ENCODE measurements around the gene MED13.
A peak's percentile ranks its signal among the peaks of the same experiment; 100 is the strongest.

The MED13 gene, protein sequence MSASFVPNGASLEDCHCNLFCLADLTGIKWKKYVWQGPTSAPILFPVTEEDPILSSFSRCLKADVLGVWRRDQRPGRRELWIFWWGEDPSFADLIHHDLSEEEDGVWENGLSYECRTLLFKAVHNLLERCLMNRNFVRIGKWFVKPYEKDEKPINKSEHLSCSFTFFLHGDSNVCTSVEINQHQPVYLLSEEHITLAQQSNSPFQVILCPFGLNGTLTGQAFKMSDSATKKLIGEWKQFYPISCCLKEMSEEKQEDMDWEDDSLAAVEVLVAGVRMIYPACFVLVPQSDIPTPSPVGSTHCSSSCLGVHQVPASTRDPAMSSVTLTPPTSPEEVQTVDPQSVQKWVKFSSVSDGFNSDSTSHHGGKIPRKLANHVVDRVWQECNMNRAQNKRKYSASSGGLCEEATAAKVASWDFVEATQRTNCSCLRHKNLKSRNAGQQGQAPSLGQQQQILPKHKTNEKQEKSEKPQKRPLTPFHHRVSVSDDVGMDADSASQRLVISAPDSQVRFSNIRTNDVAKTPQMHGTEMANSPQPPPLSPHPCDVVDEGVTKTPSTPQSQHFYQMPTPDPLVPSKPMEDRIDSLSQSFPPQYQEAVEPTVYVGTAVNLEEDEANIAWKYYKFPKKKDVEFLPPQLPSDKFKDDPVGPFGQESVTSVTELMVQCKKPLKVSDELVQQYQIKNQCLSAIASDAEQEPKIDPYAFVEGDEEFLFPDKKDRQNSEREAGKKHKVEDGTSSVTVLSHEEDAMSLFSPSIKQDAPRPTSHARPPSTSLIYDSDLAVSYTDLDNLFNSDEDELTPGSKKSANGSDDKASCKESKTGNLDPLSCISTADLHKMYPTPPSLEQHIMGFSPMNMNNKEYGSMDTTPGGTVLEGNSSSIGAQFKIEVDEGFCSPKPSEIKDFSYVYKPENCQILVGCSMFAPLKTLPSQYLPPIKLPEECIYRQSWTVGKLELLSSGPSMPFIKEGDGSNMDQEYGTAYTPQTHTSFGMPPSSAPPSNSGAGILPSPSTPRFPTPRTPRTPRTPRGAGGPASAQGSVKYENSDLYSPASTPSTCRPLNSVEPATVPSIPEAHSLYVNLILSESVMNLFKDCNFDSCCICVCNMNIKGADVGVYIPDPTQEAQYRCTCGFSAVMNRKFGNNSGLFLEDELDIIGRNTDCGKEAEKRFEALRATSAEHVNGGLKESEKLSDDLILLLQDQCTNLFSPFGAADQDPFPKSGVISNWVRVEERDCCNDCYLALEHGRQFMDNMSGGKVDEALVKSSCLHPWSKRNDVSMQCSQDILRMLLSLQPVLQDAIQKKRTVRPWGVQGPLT (N-terminal part only)

DNA sequence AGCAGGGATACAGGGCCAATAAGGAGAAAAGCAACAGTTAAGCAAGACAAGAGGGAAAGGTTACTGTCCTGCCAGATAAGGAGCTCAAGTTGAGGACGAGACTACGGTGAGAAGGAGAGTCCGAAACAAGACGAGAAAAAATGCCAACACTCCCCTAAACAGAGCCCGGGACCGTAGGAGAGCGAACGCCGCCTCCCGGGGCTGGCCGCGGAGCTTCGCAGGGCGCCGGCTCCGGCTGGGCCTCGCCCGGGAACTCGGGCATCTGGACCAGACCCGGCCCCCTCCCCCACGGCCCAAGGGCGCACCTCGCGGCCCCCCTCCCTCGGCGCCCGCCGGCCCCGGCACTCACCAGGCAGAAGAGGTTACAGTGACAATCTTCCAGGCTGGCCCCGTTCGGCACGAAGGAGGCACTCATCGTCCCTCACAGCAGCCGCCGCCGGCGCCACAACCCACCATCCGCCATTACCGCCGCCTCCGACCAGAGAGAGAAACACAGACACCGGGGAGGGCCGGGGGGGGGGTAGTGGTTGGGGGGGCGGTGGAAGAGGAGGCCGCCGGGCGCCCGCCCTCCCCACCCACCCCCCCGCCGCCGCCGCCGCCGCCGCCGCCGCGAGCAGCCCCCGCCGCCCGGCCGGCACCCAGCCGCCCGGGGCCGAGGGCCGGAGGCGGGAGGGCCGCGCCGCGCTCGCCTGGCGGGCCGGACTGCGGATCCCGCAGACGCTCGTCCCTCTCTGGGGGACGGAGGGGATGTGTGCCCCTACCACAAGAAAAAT lies at the start of gene MED13:
MED13 (minus strand) TSS at position 488 of the 773 bp plus-strand sequence; CDS start at position 415, 73 bp downstream.
- DNase-seq = peak; percentile 7 to 16

DNA sequence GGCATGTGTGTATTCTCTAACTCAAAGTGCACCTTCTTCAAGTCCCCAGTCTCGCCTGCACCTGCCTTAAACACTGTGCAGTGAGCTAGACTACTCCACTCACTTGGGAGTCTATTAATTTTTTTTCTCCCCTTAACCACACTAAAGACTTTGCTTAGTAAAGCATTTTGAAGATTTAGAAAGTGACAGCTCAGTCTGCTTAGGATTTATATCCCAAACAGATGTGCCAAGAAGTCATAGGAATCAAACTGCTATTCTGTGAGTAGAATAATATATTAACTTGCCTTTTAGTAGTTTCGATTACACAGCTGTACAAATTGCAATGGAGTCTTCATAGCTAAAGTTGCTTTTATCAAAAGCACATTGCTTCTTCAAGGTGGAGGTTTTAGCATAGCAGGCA lies 47.2 kb upstream of the MED13 start:
- DNase-seq = no peak

DNA sequence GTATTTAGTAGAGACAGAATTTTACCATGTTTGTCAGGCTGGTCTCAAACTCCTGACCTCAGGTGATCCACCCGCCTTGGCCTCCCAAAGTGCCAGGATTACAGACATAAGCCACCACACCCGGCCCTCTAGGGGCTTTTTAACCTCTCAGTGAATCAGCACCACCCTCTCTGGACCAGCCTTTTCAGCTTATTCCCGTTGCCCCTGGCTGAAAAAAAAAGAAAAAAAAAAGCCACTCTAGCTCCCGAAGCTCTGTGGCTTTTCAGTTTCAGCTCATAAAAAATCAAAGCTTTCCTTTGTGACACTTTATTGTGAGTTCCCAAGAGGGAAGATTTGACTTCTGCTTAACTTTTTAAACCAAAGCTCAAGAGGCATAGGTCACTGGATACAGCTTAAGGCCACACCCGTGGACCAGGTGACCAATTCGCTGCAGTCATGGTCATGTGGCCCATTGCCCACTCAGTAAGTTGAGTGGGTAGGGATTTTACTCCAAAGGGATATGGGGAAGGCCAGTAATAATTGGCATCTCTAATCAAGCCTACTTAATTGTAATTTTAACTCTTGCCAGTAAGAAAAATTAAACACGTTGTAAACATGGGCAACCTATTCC lies 46.6 kb upstream of the MED13 start:
- DNase-seq = no peak

DNA sequence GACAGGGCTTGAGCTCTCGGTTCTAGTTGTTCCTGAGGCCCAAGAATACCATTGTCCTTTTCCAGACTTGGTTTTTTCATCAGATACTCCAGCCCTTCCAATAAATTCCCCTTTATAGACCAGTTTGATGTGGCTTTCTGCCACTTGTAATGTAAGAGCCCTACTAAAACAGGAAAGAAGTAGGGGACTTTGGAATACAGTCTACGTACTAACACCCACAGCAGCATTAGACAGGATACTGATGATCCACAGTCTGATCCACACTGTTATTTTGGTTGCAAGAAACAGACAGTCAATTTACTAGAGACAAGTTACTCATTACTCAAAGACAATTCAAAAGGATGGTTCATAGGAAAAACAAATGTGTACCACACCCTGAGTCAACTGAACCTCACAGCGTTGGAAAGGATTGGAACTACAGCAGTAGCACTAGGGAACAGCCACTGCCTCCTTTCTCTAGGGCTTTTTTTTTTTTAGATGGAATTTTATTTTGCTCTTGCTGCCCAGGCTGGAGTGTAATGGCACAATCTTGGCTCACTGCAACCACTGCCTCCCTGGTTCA lies 45.9 kb upstream of the MED13 start:
- no peak for DNase-seq

DNA sequence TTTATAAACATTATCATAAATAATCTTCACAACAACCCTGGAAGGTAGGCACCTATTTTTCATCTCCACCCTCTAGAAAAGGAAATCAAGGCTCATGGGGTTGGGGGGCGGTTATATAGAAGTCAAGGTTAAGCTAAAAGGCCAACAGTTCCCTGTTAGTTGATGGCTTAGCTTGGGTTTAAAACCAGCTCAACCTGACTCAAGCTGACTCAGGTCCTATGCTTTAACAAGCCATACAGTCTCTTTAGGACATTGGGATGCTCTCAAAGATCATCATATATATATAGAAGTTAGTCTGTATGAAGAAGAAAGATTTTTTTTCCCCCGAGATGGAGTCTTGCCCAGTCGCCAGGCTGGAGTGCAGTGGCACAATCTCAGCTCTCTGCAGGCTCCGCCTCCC lies 44.8 kb upstream of the MED13 start:
- DNase-seq = no peak

DNA sequence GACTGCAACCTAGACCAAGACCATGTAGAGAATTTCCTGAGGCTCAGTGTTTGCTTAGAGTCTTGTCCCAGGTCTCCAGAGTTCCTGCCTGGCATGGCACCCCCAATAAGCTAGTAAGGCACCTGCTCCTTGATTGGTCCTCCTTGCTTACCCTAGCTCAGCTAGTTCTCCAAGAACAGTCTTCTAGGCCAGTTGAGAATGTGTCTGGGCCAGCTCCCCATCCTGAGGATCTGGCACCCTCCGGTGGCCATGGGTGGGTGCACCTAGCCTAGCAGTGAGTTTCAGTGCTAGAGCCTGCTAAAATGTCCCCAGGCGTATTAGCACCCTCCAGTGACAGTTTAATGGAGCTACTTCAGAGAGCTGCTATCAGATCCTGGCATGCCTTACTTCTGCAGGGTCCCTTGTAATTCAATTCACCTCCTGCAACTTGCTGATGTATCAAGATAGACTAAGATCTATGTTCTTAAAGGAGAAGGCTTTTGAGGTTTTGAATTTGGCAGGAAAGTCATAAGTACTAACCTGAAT lies 44.4 kb upstream of the MED13 start:
- no peak for DNase-seq

DNA sequence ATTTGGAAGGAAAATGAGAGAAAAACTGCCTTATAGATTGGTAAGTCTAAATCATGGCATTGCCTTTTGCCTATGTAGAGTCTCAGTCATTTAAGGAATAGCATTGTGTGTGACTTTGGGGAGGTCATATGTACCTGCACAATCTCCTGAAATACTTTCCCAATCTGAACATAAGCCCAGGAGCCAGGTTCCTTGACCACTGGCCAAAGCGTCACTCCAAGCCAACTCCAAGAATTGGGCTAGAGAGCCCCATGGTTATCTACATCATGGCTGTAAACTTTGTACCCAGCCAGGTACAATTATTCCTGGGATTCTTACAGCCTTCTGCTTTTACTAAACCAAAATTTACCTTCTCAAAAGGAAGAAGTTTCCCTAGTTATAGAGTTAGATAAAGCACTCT lies 40.8 kb upstream of the MED13 start:
- DNase-seq = no peak

DNA sequence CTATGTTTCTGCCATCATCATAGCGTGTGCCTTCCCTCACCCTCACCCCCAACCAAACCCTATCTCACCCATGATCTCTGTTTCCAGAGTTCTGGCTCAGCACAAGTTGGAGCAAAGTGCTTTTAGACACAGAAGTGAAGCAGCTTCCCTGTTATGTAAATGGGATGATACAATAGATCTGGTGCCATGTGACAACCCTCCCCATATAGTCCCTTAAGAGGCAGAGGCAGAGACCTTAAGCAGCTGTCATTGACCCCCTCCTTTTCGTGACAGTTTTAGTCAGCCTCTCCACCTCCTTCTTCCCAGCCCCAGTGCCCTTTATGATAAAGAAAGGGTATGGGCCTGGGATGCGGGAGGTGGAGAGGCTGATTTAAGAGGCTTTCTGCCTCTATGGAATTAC lies 40.3 kb upstream of the MED13 start:
- no peak for DNase-seq

DNA sequence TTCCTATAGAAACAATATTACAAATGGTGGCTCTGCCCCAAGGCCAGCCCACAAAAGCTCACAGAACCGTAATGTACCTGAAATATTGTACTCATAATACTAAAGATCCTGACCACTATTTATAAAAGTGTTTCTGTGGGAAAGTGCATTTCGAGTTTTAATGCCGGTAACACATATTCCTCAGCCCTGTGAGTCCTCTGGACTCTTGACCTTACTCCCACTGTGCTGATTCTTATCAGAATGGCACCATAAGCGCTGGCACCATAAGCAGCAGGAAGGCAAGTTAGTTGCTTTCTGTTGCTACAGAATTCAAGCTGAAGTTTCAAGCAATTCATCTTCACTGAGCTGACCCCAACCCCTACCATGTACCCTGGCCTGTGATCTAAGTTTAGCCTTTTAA lies 36.4 kb upstream of the MED13 start:
- DNase-seq = no peak

DNA sequence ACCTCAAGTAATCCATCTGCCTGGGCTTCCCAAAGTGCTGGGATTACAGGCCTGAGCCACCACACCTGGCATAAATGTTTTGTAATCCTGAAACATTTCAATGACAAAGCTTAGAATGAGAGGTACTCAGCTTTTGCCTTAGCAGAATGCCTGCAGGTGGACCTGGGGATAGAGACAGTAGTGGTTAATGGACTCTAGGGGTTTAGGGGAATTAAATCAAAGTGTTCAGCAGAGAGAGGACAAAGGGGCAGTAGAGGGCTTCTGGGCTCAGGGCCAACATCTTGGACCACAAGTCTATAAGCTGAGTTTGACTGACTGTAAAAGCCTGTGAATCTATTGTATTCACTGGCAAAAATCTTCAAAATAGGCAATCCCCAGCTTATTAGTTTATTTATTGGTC lies 36.0 kb upstream of the MED13 start:
- no peak for DNase-seq

DNA sequence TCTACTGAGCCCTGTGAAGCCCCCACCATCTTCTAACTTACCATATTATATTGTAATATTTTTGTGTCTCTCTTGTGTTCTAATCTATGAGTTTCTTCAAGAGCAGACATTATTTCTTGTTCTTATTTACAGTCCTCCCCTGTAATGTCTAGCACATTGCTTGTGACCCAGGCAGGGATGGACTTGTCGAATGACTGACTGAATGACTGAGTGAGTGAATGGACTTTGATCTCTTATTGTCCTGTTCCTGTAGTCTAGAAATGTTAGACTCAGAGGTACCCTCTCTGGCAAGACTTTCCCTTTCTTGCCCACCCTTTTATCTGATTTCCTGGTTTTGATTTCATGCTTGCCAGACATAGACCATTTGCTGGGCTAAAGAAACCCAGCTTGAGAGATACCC lies 35.0 kb upstream of the MED13 start:
- DNase-seq = no peak

DNA sequence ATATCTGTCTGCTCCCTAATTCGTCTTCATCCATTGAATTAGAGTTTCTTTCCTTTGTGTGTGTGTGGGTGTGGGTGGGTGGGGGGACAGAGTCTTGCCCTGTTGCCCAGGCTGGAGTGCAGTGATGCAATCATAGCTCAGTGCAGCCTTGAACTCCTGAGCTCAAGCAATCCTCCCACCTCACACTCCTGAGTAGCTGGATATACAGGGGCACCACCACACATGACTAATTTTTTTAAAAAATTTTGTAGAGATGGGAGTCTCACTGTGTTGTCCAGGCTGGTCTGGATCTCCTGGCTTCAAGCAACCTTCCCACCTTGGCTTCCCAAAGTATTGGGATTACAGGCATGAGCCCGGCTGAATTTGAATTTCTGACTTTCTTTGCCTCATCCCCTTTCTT lies 34.5 kb upstream of the MED13 start:
- DNase-seq = no peak

DNA sequence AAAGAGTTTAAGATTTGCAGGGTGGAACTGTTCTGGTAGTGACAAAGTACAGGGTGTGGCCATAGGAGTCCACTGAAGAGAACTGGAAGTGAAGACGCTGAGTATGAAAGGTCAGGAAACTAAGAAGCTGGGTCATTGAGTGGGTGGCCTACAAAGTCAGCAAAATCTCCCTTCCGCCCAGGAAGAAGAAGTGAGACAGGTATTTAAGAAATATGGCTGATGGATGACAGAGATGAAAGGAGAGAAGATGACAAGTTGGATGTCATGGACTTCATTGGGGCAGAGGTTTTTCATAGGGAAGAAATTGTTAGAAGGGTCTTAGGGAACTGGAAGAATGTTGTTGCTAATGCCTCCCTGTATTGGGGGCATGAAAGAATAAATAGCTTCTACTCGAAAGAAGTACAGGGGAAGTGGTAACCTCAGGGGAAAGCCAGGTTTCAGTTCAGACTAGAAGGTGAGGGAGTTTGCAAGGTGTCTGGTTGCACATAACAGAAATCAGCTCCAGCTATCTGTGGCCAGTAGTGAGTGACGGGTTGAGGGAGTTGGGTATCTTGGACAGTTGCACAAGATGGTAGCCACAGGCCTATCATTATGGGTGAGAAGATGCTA lies 33.6 kb upstream of the MED13 start:
- DNase-seq = no peak

DNA sequence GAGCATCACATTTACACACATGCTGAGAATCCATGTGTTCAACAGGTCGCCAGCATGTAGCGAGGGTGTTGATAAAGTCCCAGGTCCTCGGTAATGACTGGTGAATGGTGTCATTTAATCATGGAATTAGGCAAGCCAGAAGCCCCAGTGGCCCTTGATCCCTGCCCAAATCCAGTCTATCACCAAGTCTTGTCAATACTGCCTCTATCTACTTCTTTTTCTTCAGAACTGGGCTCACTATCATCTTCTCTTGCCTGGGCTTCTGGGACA lies 31.3 kb upstream of the MED13 start:
- DNase-seq = no peak

DNA sequence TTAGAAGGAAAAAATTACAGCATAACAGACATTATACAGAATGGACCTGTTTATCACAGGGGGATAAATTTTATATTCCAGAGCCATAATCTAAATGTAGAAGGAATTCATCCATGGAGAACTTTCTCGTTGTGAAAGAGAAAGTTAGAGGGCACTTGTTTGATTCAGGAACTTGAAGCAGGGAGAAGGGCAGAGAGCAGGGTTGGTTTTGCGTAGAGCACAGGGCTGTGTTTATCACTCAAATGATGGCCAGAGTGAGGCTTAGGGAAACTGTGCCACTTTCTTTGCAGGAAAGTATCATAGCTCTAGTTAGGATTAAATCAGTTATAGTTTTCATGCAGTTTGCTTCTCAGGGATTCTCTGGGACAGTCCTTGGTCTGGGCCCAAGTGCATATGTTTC lies 29.1 kb upstream of the MED13 start:
- DNase-seq = no peak

DNA sequence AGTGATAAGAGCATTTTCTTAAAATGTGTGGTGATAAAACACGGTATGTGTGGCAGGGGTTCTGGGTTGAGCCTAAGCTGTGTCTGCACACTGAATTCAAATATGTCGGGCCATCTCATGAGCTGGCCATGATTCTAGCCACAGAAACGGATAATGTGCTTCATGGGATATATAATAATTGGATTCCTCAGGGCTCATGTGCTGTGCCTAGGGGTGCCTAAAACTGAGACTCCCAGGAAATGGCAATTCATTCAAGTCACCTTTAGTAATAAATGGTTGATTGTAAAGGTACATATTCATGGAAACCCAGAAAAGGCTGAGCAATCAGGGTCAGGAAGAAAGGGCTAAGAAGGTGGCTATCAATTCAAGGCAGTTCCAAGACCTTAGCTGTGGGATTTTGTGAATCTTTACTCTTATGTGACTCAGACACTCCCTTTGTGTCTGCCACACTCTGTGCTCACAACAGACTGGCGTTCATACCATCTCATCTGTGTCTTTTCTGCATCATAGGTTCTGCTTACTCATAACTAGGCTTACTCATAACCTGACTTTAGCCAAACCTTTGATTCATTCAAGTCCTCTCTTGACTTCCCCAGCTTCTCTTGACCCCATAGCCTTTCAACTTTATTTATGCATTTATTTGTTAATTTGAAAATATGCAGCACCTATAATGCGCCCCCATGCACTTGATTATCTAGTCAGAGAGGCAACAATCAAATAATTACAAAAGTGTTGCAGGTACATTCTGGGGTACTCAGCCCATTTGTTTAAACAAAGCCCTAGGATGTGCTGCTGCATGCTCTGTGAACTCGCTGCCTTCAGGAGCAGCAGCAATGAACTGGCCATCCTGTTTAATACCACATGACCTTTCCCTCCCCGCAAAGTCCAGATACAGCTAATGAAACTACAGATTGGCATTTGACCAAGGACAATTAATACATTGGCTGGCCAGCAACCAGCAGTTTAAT lies 28.4 kb upstream of the MED13 start:
- DNase-seq = no peak

DNA sequence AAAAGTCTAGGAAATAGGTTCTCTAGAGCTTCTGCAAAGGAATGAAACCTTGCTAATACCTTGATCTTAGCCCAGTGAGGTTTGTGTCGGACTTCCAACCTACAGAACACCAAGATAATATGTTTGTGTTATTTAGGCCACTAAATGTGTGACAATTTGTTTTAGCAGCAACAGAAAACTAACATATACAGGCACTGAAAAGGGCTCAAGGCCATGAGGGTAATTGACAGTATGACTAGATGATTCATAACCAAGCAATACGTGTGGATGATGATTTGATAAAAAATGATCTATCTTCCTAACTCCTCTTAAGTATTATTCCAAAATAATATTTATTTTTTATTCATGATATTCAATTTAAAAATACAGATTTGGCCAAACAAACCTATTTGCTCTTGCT lies 27.7 kb upstream of the MED13 start:
- no peak for DNase-seq

DNA sequence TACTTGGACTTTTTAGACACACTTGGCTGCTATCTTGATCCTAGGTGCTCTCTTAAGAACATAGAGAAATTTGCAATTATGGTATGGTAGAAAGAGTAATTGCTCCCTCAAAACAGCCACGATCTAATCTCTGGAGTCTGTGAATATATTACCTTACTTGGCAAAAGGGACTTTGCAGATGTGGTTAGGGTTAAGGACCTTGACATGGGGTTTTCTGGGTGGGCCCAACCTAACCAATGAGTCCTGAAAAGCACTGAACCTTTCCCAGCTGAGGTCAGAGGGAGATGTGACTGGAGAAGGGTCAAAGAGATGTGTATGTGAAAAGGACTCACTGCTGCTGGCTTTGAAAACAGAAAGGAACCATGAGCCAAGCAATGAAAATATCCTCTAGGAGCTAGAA lies 26.7 kb upstream of the MED13 start:
- no peak for DNase-seq

DNA sequence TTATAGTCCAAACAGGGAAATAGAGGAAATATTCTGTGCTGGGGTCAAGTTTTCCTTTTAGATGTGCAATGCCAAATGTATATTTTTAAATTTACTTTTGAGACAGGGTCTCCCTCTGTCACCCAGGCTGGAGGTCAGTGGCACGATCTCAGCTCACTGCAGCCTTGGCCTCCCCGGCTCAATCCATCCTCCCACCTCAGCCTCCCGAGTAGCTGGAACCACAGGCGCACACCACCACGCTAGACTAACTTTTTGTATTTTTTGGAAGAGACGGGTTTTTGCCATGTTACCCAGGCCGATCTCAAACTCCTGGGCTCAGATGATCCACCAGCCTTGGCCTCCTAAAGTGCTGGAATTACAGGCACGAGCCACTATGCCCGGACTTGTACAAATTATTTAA lies 25.8 kb upstream of the MED13 start:
- no peak for DNase-seq
